GM19351 (cell line): ENCODE measurements around the gene NPAS3.

Source experiments
- ATAC-seq: cut with Tn5 transposase; IDR thresholded peaks from one replicate; pipeline ENCODE4 v1.9.1; 2021; ENCODE audit warnings: mild to moderate bottlenecking, moderate library complexity; ENCODE audit not compliant: unreplicated experiment

Gene NPAS3

GRCh38 chr14:33569821-33570687 is 631.4 kb downstream of the NPAS3 start:
- ATAC-seq = no peak

GRCh38 chr14:33570694-33571310 is 632.1 kb downstream of the NPAS3 start:
- ATAC-seq = no peak

- no peak for ATAC-seq
Measured at GRCh38 chr14:33573301-33573880, 634.7 kb downstream of the NPAS3 start.

GRCh38 chr14:33576014-33576413 is 637.3 kb downstream of the NPAS3 start:
- no peak for ATAC-seq

GRCh38 chr14:33578461-33579216 is 640.0 kb downstream of the NPAS3 start:
- ATAC-seq = no peak

- ATAC-seq = no peak
Measured at GRCh38 chr14:33580231-33580749, 641.6 kb downstream of the NPAS3 start.

- no peak for ATAC-seq
Measured at GRCh38 chr14:33580841-33581240, 642.2 kb downstream of the NPAS3 start.

- ATAC-seq = no peak
Measured at GRCh38 chr14:33584697-33585096, 646.0 kb downstream of the NPAS3 start.

- ATAC-seq = no peak
Measured at GRCh38 chr14:33586806-33587205, 648.1 kb downstream of the NPAS3 start.

GRCh38 chr14:33587791-33588190 is 649.1 kb downstream of the NPAS3 start:
- no peak for ATAC-seq

GRCh38 chr14:33588771-33589170 is 650.1 kb downstream of the NPAS3 start:
- no peak for ATAC-seq

GRCh38 chr14:33589334-33589733 is 650.7 kb downstream of the NPAS3 start:
- ATAC-seq = no peak

GRCh38 chr14:33590891-33591630 is 652.4 kb downstream of the NPAS3 start:
- ATAC-seq = no peak

- no peak for ATAC-seq
Measured at GRCh38 chr14:33592297-33592696, 653.6 kb downstream of the NPAS3 start.

GRCh38 chr14:33596211-33597080 is 657.8 kb downstream of the NPAS3 start:
- no peak for ATAC-seq

- ATAC-seq = no peak
Measured at GRCh38 chr14:33598582-33598981, 659.9 kb downstream of the NPAS3 start.

- ATAC-seq = no peak
Measured at GRCh38 chr14:33602396-33602795, 663.7 kb downstream of the NPAS3 start.

- no peak for ATAC-seq
Measured at GRCh38 chr14:33606591-33606990, 667.9 kb downstream of the NPAS3 start.

- no peak for ATAC-seq
Measured at GRCh38 chr14:33609582-33609981, 670.9 kb downstream of the NPAS3 start.
